GM10248 (cell line): ENCODE measurements around the gene DNM3.
A peak's percentile ranks its signal among the peaks of the same experiment; 100 is the strongest.

Source experiments
- CTCF ChIA-PET: fragments of 300-600 bp; sonication (Branson Sonifier 250); formaldehyde crosslinking; extraction: SDS; loops from one replicate; lab custom pipeline; 2021; ENCODE audit warnings: antibody characterized with exemption; lab: Yijun Ruan, JAX
- POLR2A ChIA-PET: fragments of 350-650 bp; sonication (Branson Sonifier 250); formaldehyde crosslinking; extraction: SDS; loops from one replicate; lab custom pipeline; 2020; ENCODE audit warnings: antibody characterized with exemption; lab: Yijun Ruan, JAX
- DNase-seq: peaks from one replicate; pipeline ENCODE4 v3.0.0; 2012; ENCODE audit errors: extremely low spot score
- CTCF ChIP-seq: IDR thresholded peaks from 2 replicates; pipeline ENCODE4 v1.5.1; 2012; ENCODE audit warnings: mild to moderate bottlenecking, low read depth; ENCODE audit errors: extremely low read depth, missing control alignments, control extremely low read depth

DNM3 gene

GRCh38 chr1:172083191-172083590, 241.9 kb downstream of the DNM3 start:
- ChIA-PET POLR2A (no interaction called here), CTCF (interaction anchor here (1.2 kb wide), 1 partner anchor 316 kb away, joined by 3 read pairs; no protein-coding TSS in a partner anchor)
- no peak for TF ChIP-seq CTCF

GRCh38 chr1:172084876-172085275, 243.6 kb downstream of the DNM3 start:
- ChIA-PET CTCF (no interaction called here), POLR2A (no interaction called here)

More at GRCh38 chr1:172083191-172083590, 241.9 kb downstream of the DNM3 start:
- no peak for DNase-seq

GRCh38 chr1:172085317-172085716, 244.0 kb downstream of the DNM3 start:
- DNase-seq: no peak
- POLR2A ChIA-PET: no interaction called here
- CTCF ChIA-PET: no interaction called here
- TF ChIP-seq CTCF: no peak

More at GRCh38 chr1:172084876-172085275, 243.6 kb downstream of the DNM3 start:
- DNase-seq: no peak
- no peak for TF ChIP-seq CTCF

- ChIA-PET POLR2A (no interaction called here), CTCF (no interaction called here)
- no peak for TF ChIP-seq CTCF
- no peak for DNase-seq
Observed at GRCh38 chr1:172086137-172086536, 244.8 kb downstream of the DNM3 start.

GRCh38 chr1:172088256-172088655, 247.0 kb downstream of the DNM3 start:
- TF ChIP-seq CTCF: no peak
- ChIA-PET CTCF (no interaction called here), POLR2A (no interaction called here)
- DNase-seq: no peak

GRCh38 chr1:172089768-172090510, 248.6 kb downstream of the DNM3 start:
- ChIA-PET CTCF (interaction anchor here (0.6 to 2.4 kb wide), 8 partner anchors 10 to 360 kb away, joined by 3 to 18 read pairs (median 4); partner anchors contain the start of gene PIGC), POLR2A (no interaction called here)
- TF ChIP-seq CTCF: peak; percentile 78
- peak; percentile 31 for DNase-seq
